CD4-positive, alpha-beta T cell treated with Interleukin-15 for 1 hour (primary cell): ENCODE data around the gene CACNA1C.

ENCODE experiments used
- DNase-seq: peaks from one replicate; pipeline ENCODE4 v3.0.0-alpha.2; 2020

Gene CACNA1C

GRCh38 chr12:2328661-2329060 is 275.9 kb downstream of the CACNA1C start:
- no peak for DNase-seq

DNA sequence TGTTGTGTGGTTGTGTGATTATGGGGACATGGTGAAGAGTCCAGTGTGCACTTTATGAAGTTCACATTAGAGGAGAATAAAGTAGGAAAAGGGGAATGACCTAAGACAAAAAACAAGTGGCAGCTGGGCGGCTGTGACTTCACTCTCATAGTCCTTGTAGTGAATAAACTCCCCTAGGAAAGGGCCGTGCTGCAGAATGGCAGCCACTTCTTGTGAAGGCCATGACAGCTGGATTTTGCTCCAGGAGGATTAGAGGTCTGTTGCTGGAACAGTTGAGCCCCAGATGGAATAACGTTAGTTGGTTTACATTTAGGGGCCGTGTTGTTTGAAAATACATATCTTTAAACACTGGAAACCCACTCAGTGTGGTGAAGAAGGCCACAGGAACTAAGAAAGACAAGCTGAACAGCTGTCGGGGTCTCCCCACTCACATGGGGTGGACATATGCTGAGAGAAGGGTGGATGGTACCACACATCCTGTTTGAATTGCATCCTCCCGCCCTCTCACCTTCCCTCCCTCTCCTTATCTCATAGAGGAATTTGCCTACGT is 276.9 kb downstream of the CACNA1C start:
- no peak for DNase-seq

DNA sequence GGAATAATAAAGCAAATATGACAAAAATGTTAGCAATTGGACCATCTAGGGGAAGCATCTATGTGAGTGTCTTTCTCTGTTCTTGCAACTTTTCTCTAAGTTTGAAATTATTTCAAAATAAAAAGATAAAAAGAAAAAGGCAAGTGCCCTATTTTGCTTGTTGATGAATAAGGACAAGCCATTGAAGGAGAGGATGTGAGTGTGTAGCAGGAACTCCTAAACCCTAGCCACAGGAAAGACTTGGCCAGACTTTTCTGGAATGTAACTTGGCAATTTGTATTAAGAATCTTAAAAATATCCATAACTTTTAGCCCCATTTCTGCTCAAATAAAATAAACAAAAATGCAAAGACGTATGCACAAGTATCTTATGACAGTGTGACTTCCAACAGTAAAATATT is 279.4 kb downstream of the CACNA1C start:
- DNase-seq = no peak

DNA sequence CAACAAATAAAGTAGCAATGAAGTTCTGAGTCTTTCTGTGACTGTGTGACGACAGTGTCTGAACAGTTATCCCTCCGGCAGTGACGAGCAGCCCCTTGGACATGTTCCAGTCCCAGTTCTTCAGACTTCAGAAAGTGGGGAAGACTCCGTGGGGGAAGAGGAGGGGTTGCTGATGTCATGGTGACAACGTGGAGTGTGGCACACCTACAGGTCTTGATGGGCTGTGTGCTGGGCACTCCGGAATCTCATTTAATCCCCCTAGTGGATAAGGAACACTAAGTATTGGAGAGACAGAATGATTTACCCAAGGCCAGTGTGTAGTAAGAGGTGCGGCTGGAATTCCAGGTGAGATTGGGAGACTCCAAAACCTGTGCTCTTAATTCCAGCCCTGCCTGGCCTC is 280.2 kb downstream of the CACNA1C start:
- no peak for DNase-seq

DNA sequence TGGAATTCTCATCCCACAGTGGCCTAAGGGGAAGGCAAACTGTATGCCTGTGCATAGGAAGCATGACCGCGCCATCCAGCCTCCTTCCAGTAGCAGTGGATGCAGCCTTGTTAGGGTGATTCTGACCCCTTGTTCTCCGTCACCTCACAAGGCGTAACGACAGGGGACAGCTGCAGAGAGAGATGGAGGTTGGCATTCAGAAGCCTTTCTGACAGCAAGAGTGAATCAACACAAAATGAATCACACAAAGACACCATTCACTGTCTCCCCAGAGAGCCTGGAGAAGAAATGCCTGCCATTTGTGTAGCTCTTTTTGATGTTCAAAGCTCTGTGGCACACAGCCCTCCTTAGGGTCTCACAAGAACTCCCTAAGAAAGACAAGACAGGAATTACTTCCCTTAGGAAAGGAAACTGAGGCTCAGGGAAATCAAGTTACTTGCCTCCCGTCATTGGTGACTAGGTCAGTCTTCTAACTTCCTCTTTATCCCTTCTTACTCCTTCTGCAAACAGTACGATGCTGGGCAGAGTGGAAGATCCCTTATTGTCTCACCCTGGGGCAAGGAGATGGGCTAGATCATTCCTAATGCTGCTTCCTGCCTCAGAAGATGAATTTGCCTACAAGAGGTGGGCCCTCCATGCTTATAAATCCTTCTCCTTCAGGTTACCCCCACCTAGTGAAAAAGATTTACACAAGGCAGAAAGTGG is 280.9 kb downstream of the CACNA1C start:
- no peak for DNase-seq

DNA sequence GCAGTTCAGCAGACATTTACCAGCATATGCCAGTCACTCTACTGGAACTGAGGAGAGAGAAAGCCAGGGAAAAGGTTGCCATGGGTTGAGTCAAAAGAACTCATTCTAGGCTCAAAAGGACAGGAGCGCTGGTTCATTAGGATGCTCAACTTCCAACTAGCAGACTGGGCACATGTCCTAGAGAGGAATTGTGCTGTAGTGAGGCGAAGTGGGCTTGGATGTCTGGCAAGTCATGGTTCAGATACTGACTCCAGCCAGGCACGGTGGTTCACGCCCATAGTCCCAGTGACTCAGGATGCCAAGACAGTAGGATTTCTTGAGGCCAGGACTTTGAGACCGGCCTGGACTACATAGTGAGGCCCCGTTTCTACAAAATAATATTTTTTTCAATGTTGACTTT is 281.5 kb downstream of the CACNA1C start:
- no peak for DNase-seq

DNA sequence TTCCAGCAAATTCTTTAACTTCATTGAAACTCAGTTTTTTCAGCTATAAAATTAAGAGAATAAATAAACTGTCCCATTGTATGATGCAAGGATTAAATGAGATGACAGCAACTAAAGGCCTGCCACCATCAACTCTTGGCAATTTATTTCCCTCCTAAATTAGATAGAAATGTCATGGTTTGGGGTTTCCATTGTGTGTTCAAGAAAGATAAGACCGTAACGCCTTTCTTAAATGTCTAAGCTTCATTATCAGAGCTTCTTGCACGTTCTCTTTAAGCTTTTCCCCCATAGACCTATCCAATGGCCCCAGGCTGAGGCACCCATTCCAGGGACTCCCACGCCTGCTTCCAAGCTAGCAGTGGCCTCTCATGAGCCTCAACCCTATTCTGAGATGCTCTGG is 281.9 kb downstream of the CACNA1C start:
- no peak for DNase-seq

GRCh38 chr12:2335109-2335508 is 282.3 kb downstream of the CACNA1C start:
- no peak for DNase-seq

- no peak for DNase-seq
These were observed 282.7 kb downstream of the CACNA1C start for GRCh38 chr12:2335513-2335912.

GRCh38 chr12:2335916-2336315 is 283.1 kb downstream of the CACNA1C start:
- no peak for DNase-seq

DNA sequence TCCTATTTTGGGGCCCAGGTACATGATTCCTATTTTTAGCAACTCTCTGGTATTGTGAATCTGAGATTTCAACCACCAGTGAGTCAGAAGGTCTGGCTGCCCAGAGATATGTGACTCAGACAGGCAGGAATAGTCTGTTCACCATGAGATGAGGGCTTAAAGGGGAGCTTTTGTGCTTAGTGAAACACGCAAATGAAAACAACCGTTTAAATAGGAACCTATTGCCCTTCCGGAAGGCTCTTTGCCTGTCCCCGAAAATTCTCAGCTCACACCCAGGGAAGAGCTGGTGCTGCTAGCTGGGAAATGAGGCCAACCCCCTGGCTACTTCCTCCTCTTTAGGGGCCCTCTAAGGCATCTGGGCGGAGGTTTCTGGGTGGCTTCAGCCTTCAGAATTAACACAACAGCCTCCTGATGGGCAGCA is 283.6 kb downstream of the CACNA1C start:
- DNase-seq = peak; percentile 49

DNA sequence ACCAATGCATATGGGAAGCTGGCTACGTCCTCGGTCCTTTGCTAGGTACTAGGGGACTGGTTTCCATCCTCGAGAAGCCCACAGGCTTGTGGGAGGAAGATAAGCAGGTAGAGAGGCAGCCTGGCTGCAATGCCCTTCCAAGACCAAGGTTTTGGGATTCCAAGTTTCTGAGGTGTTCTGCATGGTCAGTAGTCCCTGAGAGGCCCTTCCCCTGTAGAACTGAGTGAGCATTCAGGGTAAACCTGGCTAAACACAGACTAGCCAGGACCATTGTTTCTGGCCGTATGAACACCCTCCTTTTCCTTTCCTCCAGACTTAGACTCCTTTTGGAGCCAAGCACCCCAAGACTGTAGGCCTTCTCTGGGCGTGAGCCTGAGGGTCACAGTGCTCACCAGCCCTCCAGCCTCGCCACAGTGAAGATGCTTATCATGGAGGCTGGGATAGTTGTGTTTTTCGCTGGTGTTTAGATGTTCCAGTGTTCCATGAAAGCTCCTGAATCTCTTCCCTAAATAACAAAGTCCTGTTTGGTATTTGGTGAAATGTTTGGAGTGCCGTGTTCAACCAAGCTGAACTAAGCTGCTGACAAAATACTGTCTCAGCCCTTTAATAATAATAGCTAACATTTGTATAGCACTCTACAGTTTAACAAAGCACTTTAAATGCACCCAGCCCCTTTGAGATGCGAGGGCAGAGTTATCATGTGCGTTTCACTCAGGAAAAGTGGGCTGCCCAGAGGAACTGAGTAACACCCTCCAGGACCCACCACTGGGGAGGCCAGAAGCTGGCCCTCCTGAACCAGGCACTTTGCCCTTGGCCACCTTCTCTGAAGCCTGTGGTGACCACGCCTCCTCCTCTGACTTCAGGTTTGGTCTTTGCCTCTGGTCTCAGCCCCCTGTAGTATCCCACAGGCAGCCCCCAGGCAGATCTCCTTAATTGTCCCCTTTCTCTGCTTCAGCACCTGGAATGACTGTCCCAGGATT is 284.5 kb downstream of the CACNA1C start:
- no peak for DNase-seq

- DNase-seq = no peak
These were observed 285.6 kb downstream of the CACNA1C start for GRCh38 chr12:2338381-2338780.

DNA sequence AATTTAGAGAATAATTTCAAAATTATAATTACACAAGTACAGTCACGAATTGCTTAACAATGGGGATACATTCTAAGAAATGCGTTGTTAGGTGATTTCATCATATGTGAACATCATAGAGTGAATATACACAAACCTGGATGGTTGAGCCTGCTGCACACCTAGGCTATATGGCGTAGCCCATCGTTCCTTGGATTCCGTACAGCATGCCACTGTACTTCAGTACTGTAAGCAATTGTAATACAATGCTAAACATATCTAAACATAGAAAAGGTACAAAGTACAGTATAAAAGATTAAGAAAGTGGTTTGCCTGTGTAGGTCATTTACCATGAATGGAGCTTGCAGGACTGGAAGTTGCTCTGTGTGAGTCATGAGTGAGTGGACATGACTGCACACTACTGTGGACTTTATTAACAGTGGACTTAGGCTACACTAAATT is 286.2 kb downstream of the CACNA1C start:
- no peak for DNase-seq

DNA sequence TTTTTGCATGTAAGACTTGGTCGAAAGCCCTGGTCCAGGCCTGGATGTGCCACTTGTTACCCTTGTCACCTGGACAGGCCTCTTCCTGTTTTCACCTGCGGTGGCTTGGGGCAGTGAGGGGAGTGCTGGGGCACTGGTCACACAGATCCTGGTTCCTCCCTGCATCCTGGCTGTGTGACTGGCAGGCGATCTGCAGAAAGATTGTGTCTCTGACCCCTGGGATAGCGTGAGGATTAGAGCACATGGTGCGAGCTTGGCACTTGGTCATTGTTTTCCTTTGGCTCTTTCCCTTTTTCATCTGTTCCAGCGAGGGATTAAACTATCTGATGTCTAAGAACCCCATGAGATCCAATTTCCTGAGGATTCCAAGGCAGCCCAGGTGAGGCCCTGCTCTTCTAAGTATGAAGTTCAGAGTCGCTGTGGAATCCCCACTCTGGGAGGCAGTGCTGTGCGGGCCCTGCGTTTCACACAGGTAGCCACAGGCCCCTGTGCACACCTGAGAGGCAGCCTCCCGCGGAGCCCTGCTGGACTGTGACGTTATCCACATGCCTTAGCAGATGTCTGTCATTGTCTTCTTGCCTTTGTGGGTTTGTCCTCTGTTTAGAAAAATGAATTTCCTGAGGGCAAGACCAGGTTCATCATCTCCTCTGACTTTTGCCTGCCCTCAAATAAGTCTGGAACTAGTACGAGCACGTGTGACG is 288.4 kb downstream of the CACNA1C start:
- DNase-seq = no peak

GRCh38 chr12:2341871-2342270 is 289.1 kb downstream of the CACNA1C start:
- peak; percentile 30 for DNase-seq

- DNase-seq = no peak
These were observed 290.9 kb downstream of the CACNA1C start for GRCh38 chr12:2343681-2344080.

DNA sequence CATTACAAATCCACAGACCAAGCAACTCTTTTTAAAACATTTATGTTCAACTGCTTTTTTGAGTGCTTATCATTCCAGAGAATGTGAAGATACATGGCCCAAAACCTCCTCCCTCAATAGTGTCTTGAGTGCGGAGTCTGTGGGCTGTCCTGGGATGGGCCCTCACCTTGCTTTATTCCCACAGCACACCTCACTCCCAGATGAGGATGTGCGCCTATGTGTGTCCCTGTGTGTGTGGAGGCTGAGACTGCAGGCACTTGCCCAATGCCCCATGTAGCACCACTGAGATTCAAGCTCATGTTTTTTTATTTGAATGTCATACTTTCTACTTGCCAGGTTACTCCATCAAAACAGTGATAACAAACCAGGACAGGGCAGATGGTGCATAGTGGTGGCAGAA is 291.7 kb downstream of the CACNA1C start:
- no peak for DNase-seq

DNA sequence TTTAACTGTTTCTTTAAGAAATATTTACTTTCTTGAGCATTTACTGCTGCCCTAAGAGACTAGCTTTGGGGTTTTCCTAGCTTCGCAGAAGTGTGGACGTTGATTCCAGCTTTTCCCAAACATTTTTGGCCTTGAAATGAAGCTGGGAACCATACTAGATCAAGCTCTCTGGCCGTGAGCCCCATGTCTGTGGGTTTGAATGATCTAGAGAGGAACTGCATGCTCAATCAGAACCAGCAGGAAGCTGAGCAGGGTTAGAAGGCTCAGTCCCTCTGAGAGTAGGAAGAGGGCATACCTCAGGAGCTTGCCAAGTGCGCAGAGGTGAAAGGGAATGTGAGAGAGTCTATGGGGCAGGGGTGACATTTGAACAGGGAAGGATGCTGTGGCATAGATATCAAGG is 292.1 kb downstream of the CACNA1C start:
- no peak for DNase-seq

GRCh38 chr12:2345902-2346301 is 293.1 kb downstream of the CACNA1C start:
- no peak for DNase-seq

DNA sequence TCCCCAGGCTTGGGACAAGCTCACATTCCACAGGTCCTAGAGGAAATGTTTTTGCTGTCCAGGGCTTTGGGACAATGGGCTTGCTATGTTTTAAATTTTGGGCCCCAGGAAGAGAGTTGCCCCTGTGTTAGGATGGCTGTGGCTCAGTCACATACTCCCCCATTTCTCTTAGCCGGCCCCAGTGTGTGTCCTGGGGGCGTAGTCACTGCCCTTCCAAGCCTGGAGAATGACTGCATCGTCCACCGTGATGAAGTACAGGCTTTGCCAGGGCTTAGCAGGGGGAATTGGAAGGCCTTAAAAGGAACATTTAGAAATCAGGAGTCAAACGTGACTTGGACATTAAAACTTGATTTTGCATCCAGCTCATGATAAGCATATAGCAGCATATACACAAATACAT is 293.6 kb downstream of the CACNA1C start:
- DNase-seq = no peak

DNA sequence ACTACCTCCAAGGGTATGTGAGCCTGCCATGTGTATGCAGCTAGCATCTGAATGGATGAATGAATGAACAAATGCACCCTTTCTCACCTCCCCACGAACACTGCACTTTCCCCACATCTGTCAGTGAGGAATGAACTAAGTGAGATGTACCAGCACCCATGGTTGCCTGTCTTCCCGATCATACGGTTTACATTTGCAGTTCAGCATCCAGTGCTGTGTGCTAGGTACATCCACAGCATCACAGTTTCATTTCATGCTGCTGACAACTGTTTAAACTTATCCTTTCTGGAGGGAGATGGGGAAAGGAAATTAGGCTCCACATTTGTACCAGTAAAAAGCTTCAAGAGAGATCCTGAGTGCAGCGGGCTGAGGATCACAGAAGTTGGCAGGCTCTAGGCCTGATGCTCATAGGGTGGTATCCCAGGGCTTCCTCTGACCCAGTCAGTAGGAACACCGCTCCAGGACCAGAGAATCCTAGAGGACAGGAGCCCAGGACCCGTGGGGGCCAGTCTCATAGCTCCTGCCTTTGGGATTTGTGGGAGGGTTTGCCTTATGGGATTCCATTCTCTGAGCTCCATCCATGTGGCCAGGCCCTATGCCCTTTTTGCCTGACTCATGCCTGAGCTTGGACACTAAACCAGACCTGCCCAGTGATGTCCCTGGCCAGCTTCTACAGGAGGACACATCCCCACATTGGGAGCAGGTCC is 294.5 kb downstream of the CACNA1C start:
- DNase-seq = no peak
